HFFc6 (cell line): ENCODE results near the gene PMP22. TPM values are rescaled to one million over a fixed set of nuclear protein-coding genes. Genes with fewer than 3 reads are reported as not detected.
A peak's percentile ranks its signal among the peaks of the same experiment; 100 is the strongest.

ENCODE experiments used
- DNase-seq: peaks from one replicate; pipeline ENCODE4 v3.0.0-alpha.2; 2018
- H3K27ac Mint-ChIP-seq: 2 replicates; pipeline ENCODE4 v1.8.0; 2020; ENCODE audit warnings: mild to moderate bottlenecking, mixed read lengths
- H3K27me3 Mint-ChIP-seq: 2 replicates; pipeline ENCODE4 v1.8.0; 2021; ENCODE audit warnings: mild to moderate bottlenecking, moderate library complexity, mixed read lengths; ENCODE audit not compliant: insufficient read depth
- H3K36me3 Mint-ChIP-seq: 2 replicates; pipeline ENCODE4 v1.8.0; 2021; ENCODE audit warnings: low read depth, mixed read lengths
- H3K4me1 Mint-ChIP-seq: 2 replicates; pipeline ENCODE4 v1.8.0; 2020; ENCODE audit warnings: low read depth, mixed read lengths
- H3K4me3 Mint-ChIP-seq: 2 replicates; pipeline ENCODE4 v1.8.0; 2020; ENCODE audit warnings: mild to moderate bottlenecking, moderate library complexity, mixed read lengths
- H3K9me3 Mint-ChIP-seq: 2 replicates; pipeline ENCODE4 v1.8.0; 2020; ENCODE audit warnings: mild to moderate bottlenecking, mixed read lengths
- CTCF ChIP-seq: fragments of 200-600 bp; sonication (generic); IDR thresholded peaks from 2 replicates; pipeline ENCODE4 v1.5.0; 2021; ENCODE audit warnings: antibody characterized with exemption, mild to moderate bottlenecking
- total RNA-seq, 6 experiments: library from RNA; stranded (reverse); fragmentation: NEBNext Ultra II Directional; extraction: Animal tissue kit (Norgen Biotek cat#: 25700); gene quantifications; 2 replicates in 1 of 6; 3 replicates in 5 of 6; pipeline ENCODE4 v1.2.3, GENCODE V29; 2021

The PMP22 gene
- total RNA-seq, 6 experiments from 2014 or later, result 28.0 to 42.9 (median 34.0) TPM

DNA sequence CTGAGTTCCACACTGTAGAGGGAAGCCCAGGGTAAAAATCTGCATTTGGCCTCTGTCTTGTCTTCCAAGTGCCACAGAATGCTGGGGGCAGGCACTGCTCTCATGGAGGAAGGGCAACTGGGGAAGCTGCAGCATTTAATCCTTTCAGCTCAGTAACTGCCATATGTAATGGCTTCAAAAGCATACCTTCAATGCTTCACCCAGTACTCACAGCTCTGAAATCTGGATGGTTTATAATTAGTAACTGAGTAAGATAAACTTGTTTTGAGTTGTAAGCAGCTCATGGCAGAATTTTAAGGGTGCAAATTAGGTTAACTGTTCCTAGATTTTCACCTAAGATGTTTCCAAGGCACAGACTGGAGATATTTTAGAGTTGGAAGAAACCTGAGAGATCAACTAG is 24.5 kb downstream of the PMP22 start:
- Mint-ChIP-seq H3K36me3 (peaks cover 35% of the 10 kb centered on the region), H3K4me3 (no peak overlapping the region), H3K9me3 (no peaks in the 10 kb centered on the region), H3K27ac (peak overlapping the region; percentile 56; the same call in 1 of the 2 replicates), H3K4me1 (peaks cover 31% of the 10 kb centered on the region), H3K27me3 (no peaks in the 10 kb centered on the region; the same call in 1 of the 2 replicates)
- no peak for TF ChIP-seq CTCF
- peak; percentile 6 for DNase-seq

DNA sequence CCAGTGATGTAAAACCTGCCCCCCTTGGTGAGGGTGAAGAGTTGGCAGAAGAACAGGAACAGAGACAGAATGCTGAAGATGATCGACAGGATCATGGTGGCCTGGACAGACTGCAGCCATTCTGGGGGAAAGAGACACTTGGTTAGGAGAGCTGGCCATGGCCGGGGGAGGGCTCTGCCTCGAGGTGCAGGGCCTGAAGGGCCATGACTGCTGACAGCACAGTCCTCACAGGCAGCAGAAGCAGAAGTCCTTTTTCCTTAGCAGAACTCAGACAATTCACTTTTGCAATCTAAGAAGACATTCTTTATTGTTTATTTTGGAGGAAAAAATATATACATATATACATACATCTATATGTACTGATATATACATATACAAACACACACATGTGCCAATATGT is 25.6 kb downstream of the PMP22 start:
- Mint-ChIP-seq H3K9me3 (no peaks in the 10 kb centered on the region), H3K4me1 (peaks cover 31% of the 10 kb centered on the region), H3K27ac (no peak overlapping the region), H3K36me3 (peaks cover 35% of the 10 kb centered on the region), H3K4me3 (no peak overlapping the region), H3K27me3 (no peaks in the 10 kb centered on the region; the same call in 1 of the 2 replicates)
- no peak for TF ChIP-seq CTCF
- DNase-seq, result no peak

GRCh38 chr17:15238676-15239422 is 26.3 kb downstream of the PMP22 start:
- no peak overlapping the region for H3K27ac Mint-ChIP-seq
- H3K36me3 Mint-ChIP-seq, result peaks cover 35% of the 10 kb centered on the region
- no peak overlapping the region for H3K4me3 Mint-ChIP-seq
- TF ChIP-seq CTCF, result no peak
- no peaks in the 10 kb centered on the region for H3K9me3 Mint-ChIP-seq
- H3K4me1 Mint-ChIP-seq, result peaks cover 38% of the 10 kb centered on the region
- no peaks in the 10 kb centered on the region; the same call in 1 of the 2 replicates for H3K27me3 Mint-ChIP-seq
- no peak for DNase-seq

GRCh38 chr17:15238057-15238456 is 27.1 kb downstream of the PMP22 start:
- TF ChIP-seq CTCF, result no peak
- DNase-seq, result no peak
- Mint-ChIP-seq H3K36me3 (peaks cover 31% of the 10 kb centered on the region), H3K4me3 (no peak overlapping the region), H3K4me1 (peaks cover 46% of the 10 kb centered on the region), H3K27ac (no peak overlapping the region), H3K9me3 (no peaks in the 10 kb centered on the region), H3K27me3 (no peaks in the 10 kb centered on the region; the same call in 1 of the 2 replicates)

DNA sequence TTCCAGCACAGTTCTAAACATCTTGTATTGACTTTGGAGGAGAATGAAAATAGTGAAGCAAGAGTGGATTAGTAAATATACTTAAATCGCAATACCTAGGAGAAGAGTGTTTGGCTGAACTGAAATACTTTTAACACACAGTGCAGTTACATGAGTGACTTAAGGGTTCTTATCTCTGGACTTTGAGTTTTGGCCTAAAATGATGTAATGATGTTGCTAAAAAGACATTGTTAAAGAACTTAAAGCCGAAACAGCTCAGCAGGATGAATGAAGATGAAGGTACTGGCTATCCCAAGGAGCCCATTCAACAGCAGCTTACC is 28.1 kb downstream of the PMP22 start:
- Mint-ChIP-seq H3K36me3 (peaks cover 22% of the 10 kb centered on the region), H3K4me1 (peaks cover 56% of the 10 kb centered on the region), H3K4me3 (no peak overlapping the region), H3K9me3 (no peaks in the 10 kb centered on the region), H3K27me3 (no peaks in the 10 kb centered on the region; the same call in 1 of the 2 replicates), H3K27ac (no peak overlapping the region)
- no peak for DNase-seq
- no peak for TF ChIP-seq CTCF
